KMS-11 (cell line): ENCODE measurements around the gene EVA1B.

Experiments
- H2AFZ ChIP-seq: fragments of 200-600 bp; sonication (generic); 2 replicates; pipeline ENCODE4 v1.6.1; 2016; ENCODE audit warnings: antibody characterized with exemption, mixed run types, low read depth
- H3K27ac ChIP-seq: fragments of 200-600 bp; sonication (generic); 2 replicates; pipeline ENCODE4 v1.6.1; 2016; ENCODE audit warnings: mild to moderate bottlenecking, mixed run types
- H3K27me3 ChIP-seq: fragments of 200-600 bp; sonication (generic); 2 replicates; pipeline ENCODE4 v1.6.1; 2017; ENCODE audit warnings: mild to moderate bottlenecking, low read depth, mixed run types, moderate library complexity; ENCODE audit not compliant: insufficient read depth
- H3K36me3 ChIP-seq: fragments of 200-600 bp; sonication (generic); 2 replicates; pipeline ENCODE4 v1.6.1; 2017; ENCODE audit warnings: mild to moderate bottlenecking, mixed run types; ENCODE audit not compliant: insufficient read depth
- H3K4me1 ChIP-seq: fragments of 200-600 bp; sonication (generic); 2 replicates; pipeline ENCODE4 v1.6.1; 2016; ENCODE audit warnings: mild to moderate bottlenecking, low read depth, mixed run types; ENCODE audit not compliant: poor library complexity, severe bottlenecking
- H3K4me2 ChIP-seq: fragments of 200-600 bp; sonication (generic); 2 replicates; pipeline ENCODE4 v1.7.0; 2016; ENCODE audit warnings: mild to moderate bottlenecking, mixed run types
- H3K4me3 ChIP-seq: fragments of 200-600 bp; sonication (generic); IDR thresholded peaks from 2 replicates; pipeline ENCODE4 v1.6.1; 2017; ENCODE audit warnings: low read depth, low read length, mixed read lengths; ENCODE audit not compliant: insufficient read depth
- H3K79me2 ChIP-seq: fragments of 200-600 bp; sonication (generic); 2 replicates; pipeline ENCODE4 v1.6.1; 2016; ENCODE audit warnings: low read depth, mixed run types; ENCODE audit not compliant: insufficient read depth
- H3K9ac ChIP-seq: fragments of 200-600 bp; sonication (generic); 2 replicates; pipeline ENCODE4 v1.6.1; 2016; ENCODE audit warnings: mild to moderate bottlenecking, mixed run types
- H4K20me1 ChIP-seq: fragments of 200-600 bp; sonication (generic); 2 replicates; pipeline ENCODE4 v1.6.1; 2016; ENCODE audit warnings: mild to moderate bottlenecking, mixed run types; ENCODE audit not compliant: insufficient read depth
- CTCF ChIP-seq: fragments of 200-600 bp; sonication (generic); conservative IDR thresholded peaks from 2 replicates; pipeline ENCODE4 v1.6.1; 2017; ENCODE audit warnings: low read depth, mild to moderate bottlenecking, antibody characterized with exemption, low read length, moderate library complexity, mixed read lengths

The EVA1B gene

GRCh38 chr1:36339615-36340014 lies 16.2 kb upstream of the EVA1B start:
- Histone ChIP-seq H3K79me2 (no peaks in the 10 kb centered on the region), H3K36me3 (no peaks in the 10 kb centered on the region), H3K9ac (no peak overlapping the region), H2AFZ (no peak overlapping the region), H3K4me3 (no peak overlapping the region), H3K27ac (no peak overlapping the region), H3K27me3 (no peaks in the 10 kb centered on the region), H3K4me2 (no peak overlapping the region), H4K20me1 (no peaks in the 10 kb centered on the region), H3K4me1 (no peaks in the 10 kb centered on the region)
- TF ChIP-seq CTCF, result no peak

GRCh38 chr1:36339215-36339614 lies 15.8 kb upstream of the EVA1B start:
- Histone ChIP-seq H3K79me2 (no peaks in the 10 kb centered on the region), H3K9ac (no peak overlapping the region), H3K27me3 (no peaks in the 10 kb centered on the region), H4K20me1 (no peaks in the 10 kb centered on the region), H3K4me2 (no peak overlapping the region), H3K4me1 (no peaks in the 10 kb centered on the region), H2AFZ (no peak overlapping the region), H3K36me3 (no peaks in the 10 kb centered on the region), H3K4me3 (no peak overlapping the region), H3K27ac (no peak overlapping the region)
- no peak for TF ChIP-seq CTCF

GRCh38 chr1:36337830-36338229 lies 14.4 kb upstream of the EVA1B start:
- TF ChIP-seq CTCF, result no peak
- Histone ChIP-seq H3K27me3 (peaks cover 1% of the 10 kb centered on the region; the same call in 1 of the 2 replicates), H3K4me1 (no peaks in the 10 kb centered on the region), H3K4me3 (no peak overlapping the region), H2AFZ (no peak overlapping the region), H4K20me1 (no peaks in the 10 kb centered on the region), H3K9ac (no peak overlapping the region), H3K27ac (no peak overlapping the region), H3K36me3 (no peaks in the 10 kb centered on the region), H3K79me2 (no peaks in the 10 kb centered on the region), H3K4me2 (no peak overlapping the region)

GRCh38 chr1:36330940-36331339 lies 7.5 kb upstream of the EVA1B start:
- no peak for TF ChIP-seq CTCF
- Histone ChIP-seq H3K27ac (no peak overlapping the region), H3K4me1 (peaks cover 7% of the 10 kb centered on the region), H2AFZ (no peak overlapping the region), H4K20me1 (no peaks in the 10 kb centered on the region), H3K4me3 (no peak overlapping the region), H3K4me2 (no peak overlapping the region), H3K9ac (no peak overlapping the region), H3K36me3 (no peaks in the 10 kb centered on the region), H3K79me2 (no peaks in the 10 kb centered on the region), H3K27me3 (peaks cover 7% of the 10 kb centered on the region; the same call in 1 of the 2 replicates)
